GM12874 (cell line): ENCODE data around the gene NOP14.

Source experiments
- CTCF ChIP-seq: IDR thresholded peaks from 2 replicates; pipeline ENCODE4 v1.5.1; 2011; ENCODE audit warnings: low read depth, mild to moderate bottlenecking, control low read depth, low read length, moderate library complexity; ENCODE audit not compliant: insufficient read depth

Gene NOP14

GRCh38 chr4:2933566-2934076 is 29.6 kb downstream of the NOP14 start:
- no peak for TF ChIP-seq CTCF

GRCh38 chr4:2932951-2933565 is 30.1 kb downstream of the NOP14 start:
- TF ChIP-seq CTCF = no peak

- TF ChIP-seq CTCF = no peak
Observed at GRCh38 chr4:2932321-2932950, 30.8 kb downstream of the NOP14 start.

- TF ChIP-seq CTCF = peak; percentile 62
Observed at GRCh38 chr4:2931512-2932301, 31.5 kb downstream of the NOP14 start.

- TF ChIP-seq CTCF = peak; percentile 33; the same call in 1 of the 2 replicates
Observed at GRCh38 chr4:2930758-2931511, 32.3 kb downstream of the NOP14 start.

- no peak for TF ChIP-seq CTCF
Observed at GRCh38 chr4:2930135-2930757, 33.0 kb downstream of the NOP14 start.
